Nephron progenitor cell (in vitro differentiated cells): ENCODE results near the gene PLG.
"Not testable (repeated sequence)": the region's sequence is repeated elsewhere in the genome, so short reads cannot be mapped to it uniquely, and the experiment has no call there.

Experiments used
- DNase-seq: peaks from one replicate; pipeline ENCODE4 v3.0.0; 2021
- H3K27ac Mint-ChIP-seq: 2 replicates; pipeline ENCODE4 v1.8.0; 2021; ENCODE audit warnings: mild to moderate bottlenecking, moderate library complexity, mixed read lengths
- H3K27me3 Mint-ChIP-seq: 2 replicates; pipeline ENCODE4 v1.8.0; 2021; ENCODE audit warnings: mild to moderate bottlenecking, low read depth, mixed read lengths; ENCODE audit not compliant: poor library complexity
- H3K36me3 Mint-ChIP-seq: 2 replicates; pipeline ENCODE4 v1.8.0; 2021; ENCODE audit warnings: low read depth, mixed read lengths
- H3K4me1 Mint-ChIP-seq: 2 replicates; pipeline ENCODE4 v1.8.0; 2021; ENCODE audit warnings: mixed read lengths
- H3K4me3 Mint-ChIP-seq: 2 replicates; pipeline ENCODE4 v1.8.0; 2021; ENCODE audit warnings: mild to moderate bottlenecking, moderate library complexity, mixed read lengths
- H3K9me3 Mint-ChIP-seq: 2 replicates; pipeline ENCODE4 v1.8.0; 2021; ENCODE audit warnings: mild to moderate bottlenecking, moderate library complexity, mixed read lengths
- CTCF ChIP-seq: fragments of 200-600 bp; sonication (generic); IDR thresholded peaks from 2 replicates; pipeline ENCODE4 v1.5.0; 2021; ENCODE audit warnings: antibody characterized with exemption

The PLG gene

GRCh38 chr6:160798625-160799024, 96.6 kb downstream of the PLG start:
- no peaks in the 10 kb centered on the region for H3K4me1 Mint-ChIP-seq
- no peaks in the 10 kb centered on the region for H3K36me3 Mint-ChIP-seq
- no peak overlapping the region for H3K27ac Mint-ChIP-seq
- H3K9me3 Mint-ChIP-seq: peaks cover 25% of the 10 kb centered on the region
- no peak for TF ChIP-seq CTCF
- no peak overlapping the region for H3K4me3 Mint-ChIP-seq
- no peak for DNase-seq
- no peaks in the 10 kb centered on the region for H3K27me3 Mint-ChIP-seq

- Mint-ChIP-seq H3K36me3 (no peaks in the 10 kb centered on the region), H3K4me3 (no peak overlapping the region), H3K9me3 (peaks cover 25% of the 10 kb centered on the region), H3K4me1 (no peaks in the 10 kb centered on the region), H3K27ac (no peak overlapping the region), H3K27me3 (no peaks in the 10 kb centered on the region)
- TF ChIP-seq CTCF: no peak
- no peak for DNase-seq
These were observed 97.9 kb downstream of the PLG start for GRCh38 chr6:160799801-160800506.

DNA sequence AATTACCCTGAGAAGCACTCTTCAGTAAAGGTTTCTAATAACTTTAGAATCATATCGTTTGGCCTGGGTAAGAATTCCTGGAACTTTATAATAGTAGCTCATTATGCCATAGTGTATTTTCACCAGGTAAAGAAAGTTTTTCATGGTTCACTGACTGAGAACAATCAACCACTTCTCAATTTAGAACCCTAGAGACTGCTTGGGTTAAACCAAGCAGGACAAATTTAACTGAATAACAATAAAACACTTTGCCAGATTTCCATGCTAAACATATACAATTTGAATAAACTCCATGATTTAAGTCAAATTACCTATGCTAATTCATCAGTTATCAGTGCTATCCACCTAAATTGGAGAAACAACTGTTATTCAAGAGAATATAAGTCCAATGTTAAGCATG, 99.4 kb downstream of the PLG start:
- Mint-ChIP-seq H3K36me3 (no peaks in the 10 kb centered on the region), H3K27ac (no peak overlapping the region), H3K4me3 (no peak overlapping the region), H3K27me3 (no peaks in the 10 kb centered on the region), H3K4me1 (no peaks in the 10 kb centered on the region), H3K9me3 (peaks cover 25% of the 10 kb centered on the region)
- TF ChIP-seq CTCF: no peak
- no peak for DNase-seq

GRCh38 chr6:160802049-160802448, 100.0 kb downstream of the PLG start:
- H3K27me3 Mint-ChIP-seq, H3K4me3 Mint-ChIP-seq, H3K27ac Mint-ChIP-seq, H3K4me1 Mint-ChIP-seq, H3K36me3 Mint-ChIP-seq, DNase-seq: not testable (repeated sequence)
- H3K9me3 Mint-ChIP-seq: peaks cover 25% of the 10 kb centered on the region
